Measurements from ENCODE around the gene UGT2A1.

The UGT2A1 gene

GRCh38 chr4:69577245-69577644, 75.8 kb downstream of the UGT2A1 start:
- no peak for DNase-seq (ENCODE audit: low spot score in 2 of 2)
- no peaks in the 10 kb centered on the region for H3K36me3 Mint-ChIP-seq (ENCODE audit: insufficient read depth)
- H3K27ac Mint-ChIP-seq (ENCODE audit: low read depth): no peak overlapping the region
- H3K4me3 Mint-ChIP-seq: no peak overlapping the region
- peaks cover 11% of the 10 kb centered on the region for H3K9me3 Mint-ChIP-seq
- H3K27me3 Mint-ChIP-seq: no peaks in the 10 kb centered on the region
- no peak for ATAC-seq (replicated peaks; ENCODE audit: extremely low read depth, poor library complexity, severe bottlenecking)
- no peaks in the 10 kb centered on the region for H3K4me1 Mint-ChIP-seq

DNA sequence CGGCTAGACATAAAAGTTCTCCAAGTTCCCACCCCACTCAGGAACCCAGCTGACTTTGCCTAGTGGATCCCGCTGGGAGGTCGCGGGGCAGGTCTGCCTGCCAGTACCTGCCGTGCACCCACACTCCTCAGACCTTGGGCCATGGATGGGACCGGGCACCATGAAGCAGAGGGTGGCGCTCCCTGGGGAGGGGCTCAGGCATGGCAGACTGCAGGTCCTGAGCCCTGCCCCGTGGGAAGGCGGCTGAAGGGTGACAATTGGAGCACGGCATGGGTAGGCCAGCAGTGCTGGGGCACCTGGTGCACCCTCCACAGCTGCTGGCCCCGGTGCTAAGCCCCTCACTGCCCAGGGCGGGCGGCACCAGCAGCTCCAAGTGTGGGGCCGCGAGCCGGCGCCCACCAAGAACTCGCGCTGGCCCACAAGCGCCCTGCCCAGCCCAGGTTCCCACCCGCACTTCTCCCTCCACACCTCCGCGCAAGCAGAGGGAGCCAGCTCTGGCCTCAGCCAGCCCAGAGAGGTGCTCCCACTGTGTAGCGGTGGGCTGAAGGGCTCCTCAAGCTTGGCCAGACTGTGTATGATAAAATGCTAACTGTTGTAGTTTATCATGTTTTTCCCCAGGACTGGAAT, 76.7 kb downstream of the UGT2A1 start:
- no peak for ATAC-seq (replicated peaks; ENCODE audit: extremely low read depth, poor library complexity, severe bottlenecking)
- Mint-ChIP-seq H3K36me3 (ENCODE audit: insufficient read depth) (no peaks in the 10 kb centered on the region), H3K27me3 (no peaks in the 10 kb centered on the region), H3K27ac (ENCODE audit: low read depth) (no peak overlapping the region), H3K4me3 (no peak overlapping the region), H3K4me1 (no peaks in the 10 kb centered on the region), H3K9me3 (peaks cover 11% of the 10 kb centered on the region)
- DNase-seq (ENCODE audit: low spot score in 2 of 2): no peak

GRCh38 chr4:69568787-69569186, 84.3 kb downstream of the UGT2A1 start:
- H3K4me3 Mint-ChIP-seq: no peak overlapping the region
- peaks cover 9% of the 10 kb centered on the region for H3K9me3 Mint-ChIP-seq
- no peaks in the 10 kb centered on the region for H3K4me1 Mint-ChIP-seq
- ATAC-seq (replicated peaks; ENCODE audit: extremely low read depth, poor library complexity, severe bottlenecking) (no peak), DNase-seq (ENCODE audit: low spot score in 2 of 2) (no peak)
- H3K36me3 Mint-ChIP-seq (ENCODE audit: insufficient read depth): no peaks in the 10 kb centered on the region
- no peaks in the 10 kb centered on the region for H3K27me3 Mint-ChIP-seq
- no peak overlapping the region for H3K27ac Mint-ChIP-seq (ENCODE audit: low read depth)

DNA sequence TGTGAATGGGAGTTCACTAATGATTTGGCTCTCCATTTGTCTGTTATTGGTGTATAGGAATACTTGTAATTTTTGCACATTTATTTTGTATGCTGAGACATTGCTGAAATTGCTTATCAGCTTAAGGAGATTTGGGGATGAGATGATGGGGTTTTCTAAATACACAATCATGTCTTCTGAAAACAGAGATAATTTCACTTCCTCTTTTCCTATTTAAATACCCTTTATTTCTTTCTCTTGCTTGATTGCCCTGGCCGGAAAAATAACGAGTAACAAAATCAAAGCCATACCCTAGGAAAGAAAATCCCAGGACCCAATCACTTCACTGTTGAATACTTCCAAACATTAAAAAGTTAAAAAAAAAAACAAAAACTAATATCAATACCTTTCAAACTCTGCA, 89.6 kb downstream of the UGT2A1 start:
- H3K27ac Mint-ChIP-seq (ENCODE audit: low read depth): no peak overlapping the region
- no peaks in the 10 kb centered on the region for H3K27me3 Mint-ChIP-seq
- no peaks in the 10 kb centered on the region for H3K36me3 Mint-ChIP-seq (ENCODE audit: insufficient read depth)
- no peak overlapping the region for H3K4me3 Mint-ChIP-seq
- H3K9me3 Mint-ChIP-seq: peaks cover 14% of the 10 kb centered on the region
- DNase-seq (ENCODE audit: low spot score in 2 of 2) (no peak), ATAC-seq (replicated peaks; ENCODE audit: extremely low read depth, poor library complexity, severe bottlenecking) (no peak)
- H3K4me1 Mint-ChIP-seq: no peaks in the 10 kb centered on the region

DNA sequence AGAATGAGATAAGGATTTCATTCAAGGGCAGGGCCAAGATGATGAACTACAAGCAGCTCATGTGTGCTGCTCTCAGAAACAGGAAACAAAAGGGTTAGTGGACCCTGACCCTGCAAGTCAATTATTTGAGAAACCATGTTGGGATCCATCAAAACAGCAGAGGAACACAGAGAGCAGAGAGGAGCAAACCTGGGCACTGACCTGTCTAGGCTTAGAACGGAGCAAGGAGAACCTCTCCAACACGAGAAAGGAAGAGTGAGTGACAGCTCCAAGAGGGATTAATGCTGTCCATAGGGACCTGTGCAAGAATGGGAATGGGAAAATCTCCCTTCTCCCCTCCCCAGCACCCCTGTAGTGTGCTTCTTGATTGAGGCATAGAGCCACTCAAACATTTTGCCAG, 103.4 kb downstream of the UGT2A1 start:
- no peaks in the 10 kb centered on the region for H3K27me3 Mint-ChIP-seq
- DNase-seq (ENCODE audit: low spot score in 2 of 2) (no peak), ATAC-seq (replicated peaks; ENCODE audit: extremely low read depth, poor library complexity, severe bottlenecking) (no peak)
- peaks cover 13% of the 10 kb centered on the region for H3K9me3 Mint-ChIP-seq
- no peak overlapping the region for H3K4me3 Mint-ChIP-seq
- no peaks in the 10 kb centered on the region for H3K4me1 Mint-ChIP-seq
- H3K27ac Mint-ChIP-seq (ENCODE audit: low read depth): no peak overlapping the region
- no peaks in the 10 kb centered on the region for H3K36me3 Mint-ChIP-seq (ENCODE audit: insufficient read depth)

DNA sequence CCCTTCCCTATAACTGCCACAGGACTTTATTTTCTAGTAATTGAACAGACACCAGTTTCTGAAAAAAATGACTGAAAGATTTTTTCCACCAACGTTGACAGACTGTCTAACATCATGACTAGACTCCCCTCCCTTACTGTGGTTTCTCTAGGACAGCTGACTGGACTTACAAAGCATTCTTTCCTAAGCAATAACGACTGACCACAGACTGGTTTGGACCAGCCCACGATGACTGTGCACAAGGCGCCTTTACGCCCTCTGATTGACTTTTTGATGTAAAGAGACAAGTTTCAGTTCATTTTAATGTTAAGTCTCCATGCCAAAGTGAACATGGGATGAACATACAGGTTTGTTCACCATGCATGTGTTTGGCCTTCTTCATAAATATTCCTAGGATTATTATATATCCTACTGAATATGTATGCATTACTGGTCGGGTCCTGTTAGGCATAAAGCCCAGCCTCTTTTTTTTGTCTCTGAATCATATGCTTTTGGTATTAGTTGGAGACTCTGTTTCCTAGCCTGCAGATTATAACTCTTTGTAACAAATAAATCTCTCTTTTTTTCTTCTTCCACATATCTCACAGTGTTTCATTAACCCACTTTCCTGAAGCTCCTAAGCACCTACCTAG, 106.8 kb downstream of the UGT2A1 start:
- no peak for ATAC-seq (replicated peaks; ENCODE audit: extremely low read depth, poor library complexity, severe bottlenecking)
- DNase-seq (ENCODE audit: low spot score in 2 of 2): no peak
- no peaks in the 10 kb centered on the region for H3K36me3 Mint-ChIP-seq (ENCODE audit: insufficient read depth)
- H3K4me3 Mint-ChIP-seq: no peak overlapping the region
- no peaks in the 10 kb centered on the region for H3K27me3 Mint-ChIP-seq
- no peak overlapping the region for H3K27ac Mint-ChIP-seq (ENCODE audit: low read depth)
- H3K9me3 Mint-ChIP-seq: peaks cover 10% of the 10 kb centered on the region
- no peaks in the 10 kb centered on the region for H3K4me1 Mint-ChIP-seq
